ENCODE measurements around the gene MYO5A.

GRCh38 chr15:52383100-52383588 lies 145.5 kb downstream of the MYO5A start:
- no peak for TF ChIP-seq CTCF (IDR thresholded peaks at IDR 0.05)
- TF ChIP-seq EP300 (IDR thresholded peaks at IDR 0.05) = no peak
- TF ChIP-seq POLR2AphosphoS5 (IDR thresholded peaks at IDR 0.05) = no peak
